Activated naive CD8-positive, alpha-beta T cell treated with anti-CD3 and anti-CD28 coated beads for 36 hours (primary cell): ENCODE data around the gene PCDH12. TPM values are rescaled to one million over a fixed set of nuclear protein-coding genes. Genes with fewer than 3 reads are reported as not detected.

Experiments
- DNase-seq: peaks from one replicate; pipeline ENCODE4 v3.0.0; 2021
- H3K27ac Mint-ChIP-seq: one replicate; pipeline ENCODE4 v1.8.0; 2022; ENCODE audit warnings: mild to moderate bottlenecking, moderate library complexity, mixed read lengths
- H3K27me3 Mint-ChIP-seq: one replicate; pipeline ENCODE4 v1.8.0; 2022; ENCODE audit warnings: mild to moderate bottlenecking, mixed read lengths
- H3K36me3 Mint-ChIP-seq: one replicate; pipeline ENCODE4 v1.8.0; 2021; ENCODE audit warnings: mild to moderate bottlenecking, mixed read lengths
- H3K4me1 Mint-ChIP-seq: one replicate; pipeline ENCODE4 v1.8.0; 2021; ENCODE audit warnings: mixed read lengths
- H3K4me3 Mint-ChIP-seq: one replicate; pipeline ENCODE4 v1.8.0; 2022; ENCODE audit warnings: mild to moderate bottlenecking, moderate library complexity, mixed read lengths
- H3K9me3 Mint-ChIP-seq: one replicate; pipeline ENCODE4 v1.8.0; 2022; ENCODE audit warnings: mixed read lengths
- total RNA-seq, 2 experiments: library from RNA; stranded (reverse); gene quantifications; one replicate each; pipeline ENCODE4 v1.2.3, GENCODE V29; 2021

PCDH12 gene
- 1 to 10 TPM; 1.3 to 1.5 TPM for total RNA-seq

DNA sequence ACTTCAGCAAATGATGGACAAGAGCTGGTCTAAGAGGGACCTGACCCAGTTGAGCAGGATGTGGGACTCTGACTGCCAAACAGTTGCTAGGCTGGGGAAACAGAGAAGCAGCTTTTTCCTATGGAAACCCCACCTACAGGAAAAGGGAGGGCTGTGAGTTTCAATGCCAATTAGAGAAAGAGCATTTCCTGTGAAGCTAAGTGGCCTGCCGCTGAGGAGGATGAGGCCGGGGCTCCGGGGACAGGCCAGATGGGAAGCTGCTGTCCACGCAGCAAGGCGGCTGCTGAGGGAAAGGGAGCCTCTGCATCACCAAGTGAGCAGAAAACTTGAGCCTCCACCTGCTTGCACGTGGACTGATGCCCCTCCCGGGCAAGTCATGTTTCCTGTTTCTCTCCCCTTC, at the start of gene PCDH12:
Gene PCDH12, minus strand, starts transcription at position 90 of the 400 bp plus-strand sequence. CDS start 351 bp downstream, outside the sequence.
- Mint-ChIP-seq H3K27ac (peak within 1 kb of the TSS; percentile 79), H3K9me3 (no peaks in the 10 kb centered on the region), H3K36me3 (peaks cover 3% of the 10 kb centered on the region), H3K4me1 (peaks cover 37% of the 10 kb centered on the region), H3K4me3 (peak within 1 kb of the TSS; percentile 80), H3K27me3 (no peaks in the 10 kb centered on the region)
- peak; percentile 37 for DNase-seq

DNA sequence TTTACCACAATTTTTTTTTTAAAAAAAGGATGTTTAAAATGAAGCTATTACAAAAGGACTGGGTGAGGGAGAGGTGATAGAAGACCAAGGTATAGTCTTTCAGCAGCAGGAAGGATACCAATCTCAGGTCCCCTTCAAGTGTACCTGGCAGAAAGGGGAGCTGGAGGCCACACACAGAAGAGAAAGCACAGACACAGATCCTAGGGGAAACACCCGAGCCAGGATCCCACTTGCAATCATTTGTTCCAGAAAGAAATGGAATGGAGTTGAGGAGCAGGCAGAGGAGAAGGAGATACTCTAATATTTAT, 49.2 kb upstream of the PCDH12 start:
- peaks cover 80% of the 10 kb centered on the region for H3K36me3 Mint-ChIP-seq
- no peak for DNase-seq

DNA sequence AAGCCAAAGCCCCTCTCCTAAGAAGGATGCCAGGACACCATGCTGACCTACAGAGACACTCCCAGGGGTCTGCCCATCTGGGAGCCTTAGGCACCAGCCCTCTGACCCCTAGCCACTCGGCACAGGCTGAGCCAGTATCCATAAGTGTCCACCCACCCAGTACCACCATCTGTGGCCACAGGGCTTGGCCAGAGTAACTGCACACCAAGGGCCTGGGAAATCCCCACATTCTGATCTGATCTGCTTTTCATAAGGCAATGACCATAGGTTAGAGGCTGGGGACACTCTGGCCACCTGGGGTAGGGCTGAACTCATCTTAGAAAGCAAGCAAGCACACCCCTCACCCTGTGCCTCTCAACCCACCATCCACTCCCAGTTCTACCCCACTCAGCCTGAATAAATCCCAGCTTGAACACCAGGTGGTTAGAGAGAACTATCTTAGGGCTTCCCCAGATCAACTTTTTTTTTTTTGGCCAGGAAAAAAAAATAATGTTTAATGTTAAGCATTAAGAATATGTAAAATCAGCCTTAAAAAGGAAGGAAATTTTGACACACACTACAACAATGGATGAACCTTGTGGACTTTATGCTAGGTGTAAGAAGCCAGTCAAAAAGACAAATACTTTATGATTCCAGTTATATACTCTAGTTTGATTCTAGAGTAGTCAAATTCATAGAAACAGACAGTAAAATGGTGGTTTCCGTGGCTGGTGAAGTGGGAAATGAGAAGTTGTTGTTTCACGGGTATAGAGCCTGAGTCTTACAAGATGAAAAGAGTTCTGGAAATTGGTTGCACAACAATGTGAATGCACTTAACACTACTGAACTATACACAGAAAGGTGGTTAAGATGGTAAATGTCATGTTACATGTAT, 48.6 kb upstream of the PCDH12 start:
- peak; percentile 52 for DNase-seq
- H3K27me3 Mint-ChIP-seq: no peaks in the 10 kb centered on the region
- H3K4me1 Mint-ChIP-seq: peaks cover 76% of the 10 kb centered on the region
- H3K36me3 Mint-ChIP-seq: peaks cover 78% of the 10 kb centered on the region
- H3K27ac Mint-ChIP-seq: peak overlapping the region; percentile 96
- H3K9me3 Mint-ChIP-seq: peaks cover 3% of the 10 kb centered on the region
- peak overlapping the region; percentile 73 for H3K4me3 Mint-ChIP-seq

More for the DNA sequence above, 49.2 kb upstream of the PCDH12 start:
- H3K4me3 Mint-ChIP-seq: peak overlapping the region; percentile 73
- peaks cover 3% of the 10 kb centered on the region for H3K9me3 Mint-ChIP-seq
- peaks cover 77% of the 10 kb centered on the region for H3K4me1 Mint-ChIP-seq
- H3K27ac Mint-ChIP-seq: peak overlapping the region; percentile 96
- no peaks in the 10 kb centered on the region for H3K27me3 Mint-ChIP-seq

DNA sequence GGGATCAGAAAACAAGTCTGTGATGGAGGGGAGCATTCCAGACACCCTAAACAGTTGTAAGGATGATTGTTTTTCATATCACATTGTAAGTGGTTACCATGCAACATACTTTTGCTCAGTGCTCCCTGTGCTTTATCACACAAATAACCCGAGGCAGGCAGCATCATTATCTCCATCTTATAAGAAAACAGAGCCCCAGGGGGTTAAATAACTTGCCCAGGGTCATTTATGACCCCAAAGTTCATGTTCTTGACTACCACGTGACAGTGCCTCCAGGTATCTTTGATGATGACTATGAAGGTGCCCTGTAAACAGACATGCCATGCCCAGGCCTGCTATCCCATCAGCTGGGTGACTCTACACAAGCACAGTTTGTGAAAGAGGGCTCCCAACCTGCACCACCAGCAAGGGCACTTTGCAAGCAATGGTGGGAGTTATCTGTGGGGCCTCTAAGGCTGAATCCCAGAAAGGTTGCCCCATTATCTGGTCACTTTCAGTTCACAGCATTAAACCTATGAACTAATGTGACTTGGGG, 45.3 kb upstream of the PCDH12 start:
- Mint-ChIP-seq H3K27me3 (no peaks in the 10 kb centered on the region), H3K27ac (peak overlapping the region; percentile 83), H3K4me1 (peaks cover 67% of the 10 kb centered on the region), H3K4me3 (no peak overlapping the region), H3K36me3 (peaks cover 73% of the 10 kb centered on the region), H3K9me3 (peaks cover 3% of the 10 kb centered on the region)
- DNase-seq: no peak

DNA sequence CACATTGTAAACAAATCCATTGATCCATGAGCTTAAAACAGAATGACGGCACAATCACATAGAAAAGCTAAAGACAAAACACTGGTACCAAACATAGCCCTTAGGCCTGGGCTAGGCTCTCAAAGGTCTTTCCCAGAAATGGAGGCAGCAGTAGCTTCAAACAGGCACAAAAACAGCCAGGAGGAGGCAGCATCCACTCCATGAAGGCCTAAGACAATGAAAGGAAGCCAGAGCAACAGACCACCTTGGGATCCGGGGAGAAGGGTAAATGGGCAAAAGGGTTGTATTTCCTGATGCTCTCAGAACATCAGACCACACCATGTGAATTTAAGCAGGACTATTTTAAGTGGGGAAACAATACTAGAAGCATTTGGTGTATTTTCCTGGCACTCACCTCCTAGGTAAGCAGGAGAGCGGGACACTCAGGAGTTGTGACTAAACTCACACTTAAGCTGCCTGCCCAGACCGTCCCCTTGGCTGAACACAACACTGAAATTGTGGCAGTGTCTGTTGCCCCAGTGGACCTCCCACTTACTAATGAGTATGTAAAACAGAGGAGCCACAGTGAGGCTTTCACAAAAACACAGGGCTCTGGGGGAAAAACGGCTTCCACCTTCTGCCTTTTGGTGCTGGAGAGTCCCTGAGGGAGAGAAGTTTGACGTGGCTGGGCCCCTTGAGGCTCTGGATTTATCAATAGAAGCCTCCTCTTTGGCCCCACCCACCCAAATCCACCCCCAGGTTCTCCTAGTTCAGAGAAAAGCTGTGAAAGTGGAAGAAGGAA, 42.9 kb upstream of the PCDH12 start:
- H3K36me3 Mint-ChIP-seq: peaks cover 54% of the 10 kb centered on the region
- no peak overlapping the region for H3K4me3 Mint-ChIP-seq
- no peaks in the 10 kb centered on the region for H3K9me3 Mint-ChIP-seq
- no peak for DNase-seq
- peaks cover 44% of the 10 kb centered on the region for H3K4me1 Mint-ChIP-seq
- peak overlapping the region; percentile 74 for H3K27ac Mint-ChIP-seq
- no peaks in the 10 kb centered on the region for H3K27me3 Mint-ChIP-seq

DNA sequence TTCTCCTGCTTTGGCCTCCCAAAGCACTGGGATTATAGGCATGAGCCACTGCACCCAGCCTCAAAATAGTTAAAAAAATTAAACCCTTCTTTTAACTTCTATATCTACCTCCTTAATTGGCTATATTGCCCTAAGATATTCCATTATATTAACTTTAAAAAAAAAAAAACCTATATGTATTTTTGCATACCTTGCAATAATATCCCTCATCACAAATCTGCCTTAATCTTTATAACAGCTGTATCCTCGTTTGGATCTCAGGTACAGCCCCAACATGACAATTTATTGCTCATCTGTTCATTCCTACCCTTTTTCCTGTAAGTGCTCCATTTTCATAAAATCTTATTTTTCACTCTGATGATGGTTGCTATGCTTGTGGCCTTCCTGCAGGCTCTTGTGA, 42.2 kb upstream of the PCDH12 start:
- DNase-seq: no peak
- H3K27ac Mint-ChIP-seq: peak overlapping the region; percentile 74
- peaks cover 51% of the 10 kb centered on the region for H3K36me3 Mint-ChIP-seq
- no peaks in the 10 kb centered on the region for H3K9me3 Mint-ChIP-seq
- peaks cover 36% of the 10 kb centered on the region for H3K4me1 Mint-ChIP-seq
- no peaks in the 10 kb centered on the region for H3K27me3 Mint-ChIP-seq
- no peak overlapping the region for H3K4me3 Mint-ChIP-seq

DNA sequence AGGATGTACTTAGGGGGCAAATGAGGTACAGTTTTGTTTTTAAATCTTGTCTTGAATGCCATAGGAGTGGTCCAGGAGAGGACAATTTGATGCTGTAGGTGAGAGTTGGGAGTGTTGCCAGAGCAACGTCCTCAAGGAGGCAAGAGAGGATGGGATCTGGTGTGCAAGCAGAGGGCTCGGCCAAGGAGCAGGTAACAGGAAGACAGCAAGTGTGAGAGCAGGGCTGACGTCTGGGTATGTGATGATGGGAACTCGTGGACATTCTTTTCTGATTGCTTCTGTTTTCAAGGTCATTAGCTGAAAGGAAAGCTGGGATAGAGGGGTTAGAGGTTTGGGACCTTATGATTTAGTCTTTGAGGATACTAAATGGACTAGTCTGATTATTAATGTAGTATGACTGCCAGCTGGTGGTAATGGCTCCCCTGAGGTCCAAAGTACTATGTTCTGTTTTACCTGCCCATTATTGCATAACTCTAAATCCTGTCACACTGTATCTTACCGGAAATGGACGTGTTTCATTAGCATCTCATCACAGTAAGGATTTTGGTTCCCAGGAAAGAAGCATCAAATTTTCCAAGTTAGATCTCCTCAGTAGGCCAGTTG, 39.5 kb upstream of the PCDH12 start:
- Mint-ChIP-seq H3K4me3 (no peak overlapping the region), H3K36me3 (peaks cover 49% of the 10 kb centered on the region), H3K4me1 (peaks cover 22% of the 10 kb centered on the region), H3K27me3 (no peaks in the 10 kb centered on the region), H3K27ac (no peak overlapping the region), H3K9me3 (no peaks in the 10 kb centered on the region)
- no peak for DNase-seq

DNA sequence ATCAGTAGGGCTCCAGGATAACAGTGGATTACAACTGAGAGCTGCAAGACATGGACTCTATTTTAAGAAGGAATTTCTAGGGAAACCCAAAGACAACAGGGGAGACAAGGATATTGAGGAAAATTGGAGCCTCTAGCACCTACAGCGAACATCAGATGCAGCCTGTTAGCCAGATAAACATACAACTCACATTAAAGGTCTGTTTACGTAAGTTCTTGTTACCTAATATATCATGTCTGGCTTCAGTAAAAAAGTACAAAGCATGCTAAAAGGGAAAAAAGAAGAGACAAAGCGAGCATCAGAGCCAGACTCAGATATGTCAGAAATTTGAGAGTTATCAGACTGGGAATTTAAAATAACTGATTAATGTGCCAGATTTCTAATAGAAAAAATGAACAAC, 37.7 kb upstream of the PCDH12 start:
- no peaks in the 10 kb centered on the region for H3K9me3 Mint-ChIP-seq
- H3K27ac Mint-ChIP-seq: no peak overlapping the region
- peaks cover 40% of the 10 kb centered on the region for H3K36me3 Mint-ChIP-seq
- no peak for DNase-seq
- no peaks in the 10 kb centered on the region for H3K27me3 Mint-ChIP-seq
- H3K4me1 Mint-ChIP-seq: peaks cover 12% of the 10 kb centered on the region
- no peak overlapping the region for H3K4me3 Mint-ChIP-seq

DNA sequence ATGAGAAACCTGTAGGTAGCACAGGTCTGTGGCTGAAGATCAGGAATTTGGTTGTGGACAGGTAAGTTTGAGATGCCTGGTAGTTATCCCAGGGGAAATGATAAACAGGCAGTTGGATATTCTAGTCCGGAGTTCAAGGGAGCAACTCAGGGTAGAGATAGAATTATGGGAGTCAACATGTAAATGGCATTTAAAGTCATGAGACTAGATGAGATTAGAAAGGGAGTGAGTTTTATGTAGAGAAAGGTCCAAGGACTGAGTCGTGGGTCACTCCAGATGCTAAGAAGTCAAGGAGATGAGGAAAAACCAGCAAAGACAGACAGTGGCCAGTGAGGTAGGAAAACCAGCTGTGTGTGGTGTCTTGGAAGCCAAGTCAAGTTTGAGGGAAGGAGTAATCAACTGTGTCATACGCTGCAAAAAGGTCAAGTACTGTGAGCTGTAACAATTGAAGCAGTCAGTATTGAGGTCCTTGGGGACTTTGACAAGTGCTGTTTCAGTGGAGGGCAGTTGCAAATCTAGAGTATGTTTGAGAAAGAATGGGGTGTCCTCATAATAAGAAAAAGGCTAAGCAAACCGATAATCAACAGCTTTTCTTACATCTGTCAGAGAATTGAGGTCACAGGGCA, 36.6 kb upstream of the PCDH12 start:
- H3K4me1 Mint-ChIP-seq: peaks cover 7% of the 10 kb centered on the region
- H3K36me3 Mint-ChIP-seq: peaks cover 35% of the 10 kb centered on the region
- no peak for DNase-seq
- H3K4me3 Mint-ChIP-seq: no peak overlapping the region
- no peak overlapping the region for H3K27ac Mint-ChIP-seq
- no peaks in the 10 kb centered on the region for H3K9me3 Mint-ChIP-seq
- H3K27me3 Mint-ChIP-seq: no peaks in the 10 kb centered on the region

DNA sequence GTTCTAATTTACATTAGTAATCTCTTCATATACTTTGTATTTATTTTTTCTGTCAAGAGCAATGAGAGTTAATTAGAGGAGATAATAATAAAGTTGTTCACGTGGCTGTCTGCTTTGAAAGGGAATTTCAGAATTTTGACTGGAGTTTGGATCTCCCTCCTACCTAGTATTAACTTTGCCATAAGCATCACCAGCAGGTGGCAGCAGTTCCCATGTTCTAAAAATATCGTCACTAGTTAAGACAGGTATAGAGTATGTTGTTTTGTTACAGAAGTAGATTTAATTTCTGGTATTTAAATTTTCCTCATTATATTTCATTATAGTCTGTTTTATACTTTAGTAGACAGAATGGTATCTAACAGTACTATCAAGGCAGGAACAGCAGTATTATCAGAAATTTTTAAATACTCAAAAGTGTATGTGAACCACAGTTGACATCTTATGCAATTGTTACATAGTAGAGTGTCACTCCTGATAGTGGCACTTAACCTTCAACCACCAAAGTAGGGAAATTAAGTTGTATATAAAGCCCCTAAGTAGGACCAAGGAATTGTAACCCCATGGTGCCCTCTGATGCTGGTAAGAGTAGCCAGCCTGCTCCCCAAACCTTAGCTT, 34.5 kb upstream of the PCDH12 start:
- no peak overlapping the region for H3K27ac Mint-ChIP-seq
- H3K4me3 Mint-ChIP-seq: no peak overlapping the region
- no peaks in the 10 kb centered on the region for H3K9me3 Mint-ChIP-seq
- peak; percentile 55 for DNase-seq
- H3K27me3 Mint-ChIP-seq: no peaks in the 10 kb centered on the region
- H3K4me1 Mint-ChIP-seq: peaks cover 7% of the 10 kb centered on the region
- peaks cover 27% of the 10 kb centered on the region for H3K36me3 Mint-ChIP-seq

DNA sequence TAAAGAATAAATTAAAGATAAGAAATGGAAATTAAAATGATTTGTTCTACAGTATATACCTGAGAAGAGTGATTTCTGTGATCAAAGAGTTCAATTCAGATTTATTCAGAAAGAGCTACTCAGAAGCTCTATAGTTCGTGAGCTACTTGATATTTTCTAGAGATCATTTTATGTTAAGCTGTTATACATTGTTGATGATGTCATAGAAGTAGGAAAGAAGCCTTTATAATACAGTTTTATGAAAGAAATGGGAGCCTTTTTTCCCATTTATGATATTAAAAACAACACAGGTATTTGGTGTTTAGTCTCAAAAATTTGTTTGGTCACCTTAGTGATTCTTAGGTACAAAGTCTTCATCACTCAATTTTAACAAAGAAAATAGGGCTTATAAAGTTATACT, 31.7 kb upstream of the PCDH12 start:
- Mint-ChIP-seq H3K9me3 (no peaks in the 10 kb centered on the region), H3K27ac (no peak overlapping the region), H3K36me3 (peaks cover 17% of the 10 kb centered on the region), H3K4me1 (peaks cover 5% of the 10 kb centered on the region), H3K4me3 (no peak overlapping the region), H3K27me3 (no peaks in the 10 kb centered on the region)
- no peak for DNase-seq

DNA sequence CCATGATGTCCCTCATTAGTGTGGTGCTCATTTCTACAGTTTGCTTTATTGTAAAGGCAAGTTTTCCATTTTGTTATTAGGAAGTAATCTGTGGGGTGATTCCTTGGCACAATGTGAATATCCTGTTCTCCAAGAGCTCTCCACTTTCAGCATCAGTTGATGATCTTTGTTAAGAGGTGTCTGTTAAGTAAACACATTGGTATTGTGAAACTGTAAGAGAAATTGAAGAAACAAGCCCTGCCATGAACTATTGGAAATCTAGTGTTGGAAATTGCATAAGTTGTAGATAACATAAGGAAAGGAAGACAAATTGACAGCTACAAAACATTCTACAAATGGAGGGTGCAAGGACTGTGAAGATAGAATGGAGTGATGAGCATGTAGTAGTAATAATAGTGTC, 28.1 kb upstream of the PCDH12 start:
- no peak overlapping the region for H3K27ac Mint-ChIP-seq
- no peaks in the 10 kb centered on the region for H3K27me3 Mint-ChIP-seq
- no peaks in the 10 kb centered on the region for H3K9me3 Mint-ChIP-seq
- no peak overlapping the region for H3K4me3 Mint-ChIP-seq
- no peaks in the 10 kb centered on the region for H3K4me1 Mint-ChIP-seq
- DNase-seq: no peak
- H3K36me3 Mint-ChIP-seq: peaks cover 3% of the 10 kb centered on the region

DNA sequence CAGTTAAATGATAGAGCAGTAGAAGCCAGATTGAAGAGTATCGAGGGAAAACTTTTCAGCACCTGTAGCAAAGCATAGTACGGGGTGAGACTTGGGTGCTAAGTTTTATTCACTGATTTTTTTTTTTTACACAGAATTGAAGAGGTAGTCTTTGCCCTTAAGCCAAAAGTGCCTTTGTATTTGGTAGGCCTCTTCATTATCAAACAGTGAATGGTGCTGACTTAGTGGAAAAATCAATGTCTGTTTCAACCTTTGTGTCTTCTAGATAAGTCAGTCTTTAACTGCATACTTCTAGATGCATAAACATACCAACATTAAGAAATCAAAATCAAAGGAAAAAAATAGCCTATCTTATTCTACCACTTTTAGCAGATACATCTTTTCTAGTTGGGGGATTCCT, 24.6 kb upstream of the PCDH12 start:
- Mint-ChIP-seq H3K9me3 (no peaks in the 10 kb centered on the region), H3K27ac (no peak overlapping the region)

DNA sequence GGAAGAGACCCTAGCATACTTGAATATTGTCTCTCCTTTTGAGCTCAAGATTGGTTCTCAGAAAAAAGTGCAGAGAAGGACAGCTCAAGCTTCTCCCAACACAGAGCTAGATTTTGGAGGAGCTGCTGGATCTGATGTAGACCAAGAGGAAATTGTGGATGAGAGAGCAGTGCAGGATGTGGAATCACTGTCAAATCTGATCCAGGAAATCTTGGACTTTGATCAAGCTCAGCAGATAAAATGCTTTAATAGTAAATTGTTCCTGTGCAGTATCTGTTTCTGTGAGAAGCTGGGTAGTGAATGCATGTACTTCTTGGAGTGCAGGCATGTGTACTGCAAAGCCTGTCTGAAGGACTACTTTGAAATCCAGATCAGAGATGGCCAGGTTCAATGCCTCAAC, 20.4 kb upstream of the PCDH12 start:
- no peak for DNase-seq
- no peak overlapping the region for H3K4me3 Mint-ChIP-seq
- no peaks in the 10 kb centered on the region for H3K27me3 Mint-ChIP-seq
- peaks cover 20% of the 10 kb centered on the region for H3K4me1 Mint-ChIP-seq
- H3K9me3 Mint-ChIP-seq: no peaks in the 10 kb centered on the region
- H3K36me3 Mint-ChIP-seq: peaks cover 36% of the 10 kb centered on the region
- no peak overlapping the region for H3K27ac Mint-ChIP-seq

More for the DNA sequence above, 24.6 kb upstream of the PCDH12 start:
- no peak for DNase-seq
- Mint-ChIP-seq H3K4me1 (no peaks in the 10 kb centered on the region), H3K36me3 (peaks cover 13% of the 10 kb centered on the region), H3K27me3 (no peaks in the 10 kb centered on the region), H3K4me3 (no peak overlapping the region)
